Frontal cortex (tissue), 4 donors: Measurements from ENCODE around the gene FBXO4. TPM values are rescaled to one million over a fixed set of nuclear protein-coding genes. Genes with fewer than 3 reads are reported as not detected.
A peak's percentile ranks its signal among the peaks of the same experiment; 100 is the strongest.
"Not testable (repeated sequence)": the region's sequence is repeated elsewhere in the genome, so short reads cannot be mapped to it uniquely, and the experiment has no call there.

ENCODE experiments used
- DNase-seq, 2 donors: peaks; one replicate each; pipeline ENCODE4 v3.0.0; 2012; ENCODE audit warnings: low spot score in 2 of 2
- FAIRE-seq: peaks from 2 replicates; lab custom pipeline; 2012; peaks lifted over from hg19 to GRCh38; lab: Jason Lieb, UNC
- total RNA-seq: library from RNA; depleted of rRNA; stranded (reverse); fragments of >200 nt; gene quantifications from one replicate; pipeline ENCODE4 v1.2.3, GENCODE V29; 2014
- donor health status: control.
- donor health status: control.
- donor health status: control.

The FBXO4 gene
- total RNA-seq, 1 donor from 2014 or later = 20.4 TPM

- no peak for DNase-seq
- FAIRE-seq = no peak
Measured at GRCh38 chr5:41921166-41921565, 3.9 kb upstream of the FBXO4 start.

- FAIRE-seq (no peak), DNase-seq (no peak)
Measured at GRCh38 chr5:41921874-41922273, 3.2 kb upstream of the FBXO4 start.

- DNase-seq (no peak), FAIRE-seq (no peak)
Measured at GRCh38 chr5:41924526-41924871, 582 bp upstream of the FBXO4 start.

- FAIRE-seq (no peak), DNase-seq (peak; percentile 10 to 18)
Measured at GRCh38 chr5:41925555-41925951, 472 bp downstream of the FBXO4 start.

- no peak for FAIRE-seq
- no peak for DNase-seq
Measured at GRCh38 chr5:41927604-41928003, 2.5 kb downstream of the FBXO4 start.

GRCh38 chr5:41929035-41929434, 4.0 kb downstream of the FBXO4 start:
- FAIRE-seq = no peak
- no peak for DNase-seq

GRCh38 chr5:41932770-41933169, 7.7 kb downstream of the FBXO4 start:
- no peak for FAIRE-seq
- no peak for DNase-seq

GRCh38 chr5:41935544-41935943, 10.5 kb downstream of the FBXO4 start:
- DNase-seq = no peak
- no peak for FAIRE-seq

GRCh38 chr5:41940641-41941040, 15.6 kb downstream of the FBXO4 start:
- FAIRE-seq (no peak), DNase-seq (no peak)

- not testable (repeated sequence) for DNase-seq, FAIRE-seq
Measured at GRCh38 chr5:41945332-41945955, 20.4 kb downstream of the FBXO4 start.

GRCh38 chr5:41951224-41951623, 26.1 kb downstream of the FBXO4 start:
- no peak for DNase-seq

GRCh38 chr5:41954286-41954685, 29.2 kb downstream of the FBXO4 start:
- FAIRE-seq = no peak
- no peak for DNase-seq

More at GRCh38 chr5:41951224-41951623, 26.1 kb downstream of the FBXO4 start:
- FAIRE-seq = no peak

GRCh38 chr5:41955432-41956024, 30.4 kb downstream of the FBXO4 start:
- FAIRE-seq = no peak

GRCh38 chr5:41956943-41957342, 31.9 kb downstream of the FBXO4 start:
- DNase-seq = no peak
- FAIRE-seq = no peak

More at GRCh38 chr5:41955432-41956024, 30.4 kb downstream of the FBXO4 start:
- no peak for DNase-seq

- DNase-seq (no peak), FAIRE-seq (peak; percentile 90)
Measured at GRCh38 chr5:41960481-41960880, 35.4 kb downstream of the FBXO4 start.

GRCh38 chr5:41961736-41962135, 36.7 kb downstream of the FBXO4 start:
- DNase-seq (no peak), FAIRE-seq (no peak)

GRCh38 chr5:41962491-41962890, 37.4 kb downstream of the FBXO4 start:
- FAIRE-seq = no peak
- no peak for DNase-seq

GRCh38 chr5:41966401-41967105, 41.5 kb downstream of the FBXO4 start:
- FAIRE-seq (no peak), DNase-seq (no peak)

GRCh38 chr5:41967401-41967800, 42.3 kb downstream of the FBXO4 start:
- FAIRE-seq (no peak), DNase-seq (no peak)

- FAIRE-seq (no peak), DNase-seq (no peak)
Measured at GRCh38 chr5:41968153-41968723, 43.2 kb downstream of the FBXO4 start.

GRCh38 chr5:41973087-41973486, 48.0 kb downstream of the FBXO4 start:
- no peak for FAIRE-seq
- no peak for DNase-seq
